SK-N-SH (cell line): ENCODE results near the gene DMRT1.

Source experiments
- EP300 ChIP-seq, 2 experiments: IDR thresholded peaks; 2 replicates each; pipeline versions ENCODE4 v1.4.0 to v1.6.1; 2012; ENCODE audit warnings: borderline replicate concordance in 1 of 2, low read depth in 1 of 2, low read length in 1 of 2
- EZH2phosphoT487 ChIP-seq: fragments of 200-600 bp; sonication (generic); IDR thresholded peaks from 2 replicates; pipeline ENCODE4 v1.6.1; 2017; ENCODE audit warnings: low read depth, mixed run types, mild to moderate bottlenecking, antibody characterized with exemption, moderate library complexity, borderline replicate concordance
- GABPA ChIP-seq: IDR thresholded peaks from 2 replicates; pipeline ENCODE4 v1.4.0; 2012; ENCODE audit warnings: low read depth, mild to moderate bottlenecking
- JUND ChIP-seq: IDR thresholded peaks from 2 replicates; pipeline ENCODE4 v1.4.0; 2012
- MEF2A ChIP-seq: IDR thresholded peaks from 2 replicates; pipeline ENCODE4 v1.4.0; 2012; ENCODE audit warnings: low read depth, borderline replicate concordance
- NRF1 ChIP-seq: IDR thresholded peaks from 2 replicates; pipeline ENCODE4 v1.6.1; 2012; ENCODE audit warnings: low read depth, mild to moderate bottlenecking, low read length
- RAD21 ChIP-seq: IDR thresholded peaks from 2 replicates; pipeline ENCODE4 v1.6.1; 2012; ENCODE audit warnings: mild to moderate bottlenecking, low read length
- RFX5 ChIP-seq: IDR thresholded peaks from 2 replicates; pipeline ENCODE4 v1.6.1; 2012; ENCODE audit warnings: mild to moderate bottlenecking, improper control_type of control experiment, low read length
- SIN3A ChIP-seq: IDR thresholded peaks from 2 replicates; pipeline ENCODE4 v1.6.1; 2012; ENCODE audit warnings: low read depth, mild to moderate bottlenecking, low read length, moderate library complexity, borderline replicate concordance
- SMC3 ChIP-seq: IDR thresholded peaks from 2 replicates; pipeline ENCODE4 v1.6.1; 2012; ENCODE audit warnings: low read depth, low read length, improper control_type of control experiment
- TF ChIP-seq, protein P1 (sequence below): fragments of 200-600 bp; sonication (generic); IDR thresholded peaks from 2 replicates; pipeline ENCODE4 v1.6.1; 2017; ENCODE audit warnings: antibody characterized with exemption, mild to moderate bottlenecking, moderate library complexity
- TF ChIP-seq, protein P2 (sequence below): IDR thresholded peaks from 2 replicates; pipeline ENCODE4 v1.4.0; 2012; ENCODE audit warnings: low read depth

DNA sequence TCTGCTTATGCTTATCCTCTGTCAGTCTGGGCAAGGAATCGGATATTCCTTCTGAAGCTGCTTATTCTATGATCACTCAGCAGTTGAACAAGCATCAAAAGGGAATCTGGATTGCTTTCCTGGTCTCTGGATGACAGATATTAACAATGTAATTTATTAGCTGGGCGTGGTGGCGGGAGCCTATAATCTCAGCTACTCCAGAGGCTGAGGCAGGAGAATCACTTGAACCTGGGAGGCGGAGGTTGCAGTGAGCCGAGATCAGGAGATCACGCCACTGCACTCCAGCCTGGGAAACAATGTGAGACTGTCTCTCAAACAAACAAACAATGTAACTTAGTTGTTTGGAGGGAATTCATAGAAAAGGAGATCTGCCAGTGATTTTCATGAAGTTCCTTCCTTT lies 45.4 kb downstream of the DMRT1 start:
- TF ChIP-seq, protein P1, sequence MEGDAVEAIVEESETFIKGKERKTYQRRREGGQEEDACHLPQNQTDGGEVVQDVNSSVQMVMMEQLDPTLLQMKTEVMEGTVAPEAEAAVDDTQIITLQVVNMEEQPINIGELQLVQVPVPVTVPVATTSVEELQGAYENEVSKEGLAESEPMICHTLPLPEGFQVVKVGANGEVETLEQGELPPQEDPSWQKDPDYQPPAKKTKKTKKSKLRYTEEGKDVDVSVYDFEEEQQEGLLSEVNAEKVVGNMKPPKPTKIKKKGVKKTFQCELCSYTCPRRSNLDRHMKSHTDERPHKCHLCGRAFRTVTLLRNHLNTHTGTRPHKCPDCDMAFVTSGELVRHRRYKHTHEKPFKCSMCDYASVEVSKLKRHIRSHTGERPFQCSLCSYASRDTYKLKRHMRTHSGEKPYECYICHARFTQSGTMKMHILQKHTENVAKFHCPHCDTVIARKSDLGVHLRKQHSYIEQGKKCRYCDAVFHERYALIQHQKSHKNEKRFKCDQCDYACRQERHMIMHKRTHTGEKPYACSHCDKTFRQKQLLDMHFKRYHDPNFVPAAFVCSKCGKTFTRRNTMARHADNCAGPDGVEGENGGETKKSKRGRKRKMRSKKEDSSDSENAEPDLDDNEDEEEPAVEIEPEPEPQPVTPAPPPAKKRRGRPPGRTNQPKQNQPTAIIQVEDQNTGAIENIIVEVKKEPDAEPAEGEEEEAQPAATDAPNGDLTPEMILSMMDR: no peak
- TF ChIP-seq SIN3A (no peak), JUND (no peak), RFX5 (no peak), GABPA (no peak), MEF2A (no peak), EP300 (IDR thresholded peaks at IDR 0.05; ENCODE audit: borderline replicate concordance in 1 of 2, low read depth in 1 of 2, low read length in 1 of 2) (no peak), SMC3 (no peak), RAD21 (no peak), EZH2phosphoT487 (no peak), NRF1 (no peak)
- TF ChIP-seq, protein P2, sequence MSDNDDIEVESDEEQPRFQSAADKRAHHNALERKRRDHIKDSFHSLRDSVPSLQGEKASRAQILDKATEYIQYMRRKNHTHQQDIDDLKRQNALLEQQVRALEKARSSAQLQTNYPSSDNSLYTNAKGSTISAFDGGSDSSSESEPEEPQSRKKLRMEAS: no peak
